Bronchial epithelial cell (primary cell): ENCODE results near the gene TRIM49B. TPM values are rescaled to one million over a fixed set of nuclear protein-coding genes. Genes with fewer than 3 reads are reported as not detected.
"Not testable (repeated sequence)": the region's sequence is repeated elsewhere in the genome, so short reads cannot be mapped to it uniquely, and the experiment has no call there.

ENCODE experiments used
- DNase-seq: peaks from one replicate; pipeline ENCODE4 v3.0.0-alpha.2; 2010; ENCODE audit warnings: low read depth
- FAIRE-seq: peaks from 2 replicates; lab custom pipeline; 2011; peaks lifted over from hg19 to GRCh38; lab: Jason Lieb, UNC
- H3K27me3 ChIP-seq: 2 replicates; pipeline ENCODE4 v1.5.1; 2011; ENCODE audit warnings: low read length; ENCODE audit not compliant: control insufficient read depth, insufficient read depth
- H3K36me3 ChIP-seq: 2 replicates; pipeline ENCODE4 v1.5.1; 2011; ENCODE audit warnings: low read length; ENCODE audit not compliant: control insufficient read depth, insufficient read depth
- H3K4me3 ChIP-seq: 2 replicates; pipeline ENCODE4 v1.5.1; 2011; ENCODE audit warnings: mild to moderate bottlenecking, low read depth, low read length, control low read depth
- total RNA-seq: library from RNA; depleted of rRNA; stranded (reverse); fragments of >200 nt; gene quantifications from 2 replicates; pipeline ENCODE4 v1.2.1, GENCODE V29; 2014

TRIM49B gene
- not detected in 2 replicates for total RNA-seq

- not testable (repeated sequence) for H3K36me3 ChIP-seq, H3K27me3 ChIP-seq, DNase-seq, FAIRE-seq, H3K4me3 ChIP-seq
Observed at GRCh38 chr11:49028523-49028922, at the start of gene TRIM49B. TSS of gene TRIM49B (plus strand) at chr11:49028823. CDS start at chr11:49031600, 2,777 bp downstream.

GRCh38 chr11:48983785-48984184 is 44.8 kb upstream of the TRIM49B start, which contains the start of gene TRIM51G:
TSS of gene TRIM51G (minus strand) at chr11:48983885. CDS start at chr11:48981695, 2,190 bp downstream.
- not testable (repeated sequence) for H3K27me3 ChIP-seq, H3K4me3 ChIP-seq, DNase-seq, H3K36me3 ChIP-seq, FAIRE-seq

GRCh38 chr11:49048229-49048628 is 19.6 kb downstream of the TRIM49B start:
- not testable (repeated sequence) for H3K36me3 ChIP-seq, FAIRE-seq, DNase-seq, H3K27me3 ChIP-seq, H3K4me3 ChIP-seq

GRCh38 chr11:49049821-49050220 is 21.2 kb downstream of the TRIM49B start:
- DNase-seq, FAIRE-seq, H3K36me3 ChIP-seq, H3K27me3 ChIP-seq, H3K4me3 ChIP-seq: not testable (repeated sequence)

GRCh38 chr11:49059012-49059411 is 30.4 kb downstream of the TRIM49B start, which contains the start of gene TRIM64C:
TSS of gene TRIM64C (minus strand) at chr11:49059112. CDS start at chr11:49059112, 0 bp downstream.
- DNase-seq, FAIRE-seq, H3K27me3 ChIP-seq, H3K4me3 ChIP-seq, H3K36me3 ChIP-seq: not testable (repeated sequence)

GRCh38 chr11:49069897-49070296 is 41.3 kb downstream of the TRIM49B start:
- DNase-seq, FAIRE-seq, H3K36me3 ChIP-seq, H3K4me3 ChIP-seq, H3K27me3 ChIP-seq: not testable (repeated sequence)

Other genes with a start within 250 kb of the TRIM49B start
- gene TRIM51G, start 44.9 kb upstream of the TRIM49B start, total RNA-seq: not detected in 2 replicates
- not detected in 2 replicates for gene TRIM64C, start 30.3 kb downstream of the TRIM49B start, total RNA-seq
- 0.26 TPM in 1 of 2 replicates, not detected in the other for gene FOLH1, start 179.8 kb downstream of the TRIM49B start, total RNA-seq